Measurements from ENCODE around the gene BMP7. TPM values are rescaled to one million over a fixed set of nuclear protein-coding genes. Genes with fewer than 3 reads are reported as not detected.

The BMP7 gene
- total RNA-seq, 2 experiments from 2014 or later = not detected

- Mint-ChIP-seq H3K27me3 (ENCODE audit: low read depth) (peaks cover 18% of the 10 kb centered on the region), H3K4me3 (no peak overlapping the region), H3K36me3 (ENCODE audit: low read depth) (no peaks in the 10 kb centered on the region), H3K4me1 (ENCODE audit: low read depth) (peaks cover 10% of the 10 kb centered on the region), H3K9me3 (no peaks in the 10 kb centered on the region), H3K27ac (no peak overlapping the region)
- CTCF ChIA-PET = no interaction called here
- intact Hi-C loops (cut with micrococcal nuclease) = no loop called here
- DNase-seq = peak; percentile 17
These were observed 15.7 kb downstream of the BMP7 start for GRCh38 chr20:57250607-57251343.

GRCh38 chr20:57249772-57250171, 16.7 kb downstream of the BMP7 start:
- H3K27me3 Mint-ChIP-seq (ENCODE audit: low read depth) = peaks cover 12% of the 10 kb centered on the region
- H3K4me1 Mint-ChIP-seq (ENCODE audit: low read depth) = peaks cover 10% of the 10 kb centered on the region
- no peak overlapping the region for H3K4me3 Mint-ChIP-seq
- H3K9me3 Mint-ChIP-seq = no peaks in the 10 kb centered on the region
- H3K27ac Mint-ChIP-seq = no peak overlapping the region
- intact Hi-C loops (cut with micrococcal nuclease) = no loop called here
- CTCF ChIA-PET = no interaction called here
- no peaks in the 10 kb centered on the region for H3K36me3 Mint-ChIP-seq (ENCODE audit: low read depth)
- no peak for DNase-seq

GRCh38 chr20:57249073-57249472, 17.4 kb downstream of the BMP7 start:
- peaks cover 10% of the 10 kb centered on the region for H3K4me1 Mint-ChIP-seq (ENCODE audit: low read depth)
- H3K27ac Mint-ChIP-seq = no peak overlapping the region
- H3K27me3 Mint-ChIP-seq (ENCODE audit: low read depth) = peaks cover 8% of the 10 kb centered on the region
- no peak for DNase-seq
- intact Hi-C loops (cut with micrococcal nuclease) = no loop called here
- no peak overlapping the region for H3K4me3 Mint-ChIP-seq
- CTCF ChIA-PET = no interaction called here
- H3K9me3 Mint-ChIP-seq = no peaks in the 10 kb centered on the region
- no peaks in the 10 kb centered on the region for H3K36me3 Mint-ChIP-seq (ENCODE audit: low read depth)

- peaks cover 6% of the 10 kb centered on the region for H3K27me3 Mint-ChIP-seq (ENCODE audit: low read depth)
These were observed 18.2 kb downstream of the BMP7 start for GRCh38 chr20:57248132-57248797.

GRCh38 chr20:57247292-57247965, 19.0 kb downstream of the BMP7 start:
- Mint-ChIP-seq H3K4me1 (ENCODE audit: low read depth) (peaks cover 10% of the 10 kb centered on the region), H3K27ac (no peak overlapping the region), H3K27me3 (ENCODE audit: low read depth) (peaks cover 3% of the 10 kb centered on the region), H3K36me3 (ENCODE audit: low read depth) (no peaks in the 10 kb centered on the region), H3K4me3 (no peak overlapping the region), H3K9me3 (no peaks in the 10 kb centered on the region)
- CTCF ChIA-PET = interaction anchor here (0.6 to 1.0 kb wide), 2 partner anchors 13 to 99 kb away, joined by 3 read pairs; no protein-coding TSS in a partner anchor
- intact Hi-C loops (cut with micrococcal nuclease) = no loop called here
- no peak for DNase-seq

More at GRCh38 chr20:57248132-57248797, 18.2 kb downstream of the BMP7 start:
- DNase-seq = no peak
- peaks cover 10% of the 10 kb centered on the region for H3K4me1 Mint-ChIP-seq (ENCODE audit: low read depth)
- no peak overlapping the region for H3K27ac Mint-ChIP-seq
- H3K36me3 Mint-ChIP-seq (ENCODE audit: low read depth) = no peaks in the 10 kb centered on the region
- no peak overlapping the region for H3K4me3 Mint-ChIP-seq
- CTCF ChIA-PET = interaction anchor here (0.6 to 1.0 kb wide), 2 partner anchors 13 to 98 kb away, joined by 3 read pairs; no protein-coding TSS in a partner anchor
- intact Hi-C loops (cut with micrococcal nuclease) = no loop called here
- no peaks in the 10 kb centered on the region for H3K9me3 Mint-ChIP-seq

GRCh38 chr20:57245997-57246396, 20.4 kb downstream of the BMP7 start:
- Mint-ChIP-seq H3K27me3 (ENCODE audit: low read depth) (peaks cover 3% of the 10 kb centered on the region), H3K27ac (no peak overlapping the region), H3K9me3 (no peaks in the 10 kb centered on the region), H3K36me3 (ENCODE audit: low read depth) (no peaks in the 10 kb centered on the region), H3K4me3 (no peak overlapping the region), H3K4me1 (ENCODE audit: low read depth) (peaks cover 5% of the 10 kb centered on the region)
- intact Hi-C loops (cut with micrococcal nuclease) = no loop called here
- CTCF ChIA-PET = no interaction called here
- no peak for DNase-seq

- Mint-ChIP-seq H3K4me3 (no peak overlapping the region), H3K4me1 (ENCODE audit: low read depth) (no peaks in the 10 kb centered on the region), H3K9me3 (peaks cover 4% of the 10 kb centered on the region), H3K27ac (no peak overlapping the region), H3K36me3 (ENCODE audit: low read depth) (no peaks in the 10 kb centered on the region), H3K27me3 (ENCODE audit: low read depth) (peaks cover 6% of the 10 kb centered on the region)
- DNase-seq = no peak
- CTCF ChIA-PET = no interaction called here
- intact Hi-C loops (cut with micrococcal nuclease) = no loop called here
These were observed 21.7 kb downstream of the BMP7 start for GRCh38 chr20:57244627-57245214.

GRCh38 chr20:57244221-57244585, 22.2 kb downstream of the BMP7 start:
- no peaks in the 10 kb centered on the region for H3K36me3 Mint-ChIP-seq (ENCODE audit: low read depth)
- no peak overlapping the region for H3K4me3 Mint-ChIP-seq
- peaks cover 4% of the 10 kb centered on the region for H3K9me3 Mint-ChIP-seq
- no peak for DNase-seq
- H3K27ac Mint-ChIP-seq = no peak overlapping the region
- H3K27me3 Mint-ChIP-seq (ENCODE audit: low read depth) = peaks cover 6% of the 10 kb centered on the region
- CTCF ChIA-PET = no interaction called here
- intact Hi-C loops (cut with micrococcal nuclease) = no loop called here
- no peaks in the 10 kb centered on the region for H3K4me1 Mint-ChIP-seq (ENCODE audit: low read depth)

- Mint-ChIP-seq H3K27ac (no peak overlapping the region), H3K27me3 (ENCODE audit: low read depth) (peaks cover 6% of the 10 kb centered on the region), H3K4me3 (no peak overlapping the region), H3K9me3 (peaks cover 4% of the 10 kb centered on the region), H3K4me1 (ENCODE audit: low read depth) (no peaks in the 10 kb centered on the region), H3K36me3 (ENCODE audit: low read depth) (no peaks in the 10 kb centered on the region)
- intact Hi-C loops (cut with micrococcal nuclease) = no loop called here
- CTCF ChIA-PET = no interaction called here
- no peak for DNase-seq
These were observed 22.8 kb downstream of the BMP7 start for GRCh38 chr20:57243480-57244220.

- no peaks in the 10 kb centered on the region for H3K36me3 Mint-ChIP-seq (ENCODE audit: low read depth)
These were observed 24.0 kb downstream of the BMP7 start for GRCh38 chr20:57242414-57242813.

GRCh38 chr20:57241363-57241991, 25.0 kb downstream of the BMP7 start:
- no peak for DNase-seq
- no peaks in the 10 kb centered on the region for H3K4me1 Mint-ChIP-seq (ENCODE audit: low read depth)
- H3K9me3 Mint-ChIP-seq = peaks cover 4% of the 10 kb centered on the region
- H3K27ac Mint-ChIP-seq = no peak overlapping the region
- H3K36me3 Mint-ChIP-seq (ENCODE audit: low read depth) = no peaks in the 10 kb centered on the region
- intact Hi-C loops (cut with micrococcal nuclease) = no loop called here
- H3K27me3 Mint-ChIP-seq (ENCODE audit: low read depth) = peaks cover 11% of the 10 kb centered on the region
- CTCF ChIA-PET = no interaction called here
- no peak overlapping the region for H3K4me3 Mint-ChIP-seq

More at GRCh38 chr20:57242414-57242813, 24.0 kb downstream of the BMP7 start:
- DNase-seq = no peak
- H3K9me3 Mint-ChIP-seq = peaks cover 4% of the 10 kb centered on the region
- H3K27me3 Mint-ChIP-seq (ENCODE audit: low read depth) = peaks cover 8% of the 10 kb centered on the region
- CTCF ChIA-PET = interaction anchor here (0.6 kb wide), 1 partner anchor 441 kb away, joined by 3 read pairs; no protein-coding TSS in a partner anchor
- H3K27ac Mint-ChIP-seq = no peak overlapping the region
- intact Hi-C loops (cut with micrococcal nuclease) = no loop called here
- H3K4me1 Mint-ChIP-seq (ENCODE audit: low read depth) = no peaks in the 10 kb centered on the region
- no peak overlapping the region for H3K4me3 Mint-ChIP-seq

Data from activated naive CD4-positive, alpha-beta T cell treated with anti-CD3 and anti-CD28 coated beads for 36 hours (primary cell).